Astrocyte of the spinal cord (primary cell): Measurements from ENCODE around the gene ZNF692.

Source experiments
- DNase-seq: peaks from one replicate; pipeline ENCODE4 v3.0.0; 2011; ENCODE audit warnings: low read depth, low spot score
- H3K4me3 ChIP-seq: 2 replicates; pipeline ENCODE4 v1.5.1; 2011; ENCODE audit warnings: low read depth, mild to moderate bottlenecking, low read length, moderate library complexity
- in situ Hi-C: cut with HindIII; loops from 2 replicates; pipeline ENCODE4 v1.10.0; 2017; ENCODE audit warnings: low sequenced_read_pairs
- TF ChIP-seq, protein P1 (sequence below): IDR thresholded peaks from 2 replicates; pipeline ENCODE4 v1.5.1; 2012; ENCODE audit warnings: low read depth, mild to moderate bottlenecking, low read length, inconsistent platforms

The ZNF692 gene

GRCh38 chr1:248873993-248874533, 15.2 kb upstream of the ZNF692 start:
- peak overlapping the region; percentile 86 for H3K4me3 ChIP-seq
- TF ChIP-seq, protein P1, sequence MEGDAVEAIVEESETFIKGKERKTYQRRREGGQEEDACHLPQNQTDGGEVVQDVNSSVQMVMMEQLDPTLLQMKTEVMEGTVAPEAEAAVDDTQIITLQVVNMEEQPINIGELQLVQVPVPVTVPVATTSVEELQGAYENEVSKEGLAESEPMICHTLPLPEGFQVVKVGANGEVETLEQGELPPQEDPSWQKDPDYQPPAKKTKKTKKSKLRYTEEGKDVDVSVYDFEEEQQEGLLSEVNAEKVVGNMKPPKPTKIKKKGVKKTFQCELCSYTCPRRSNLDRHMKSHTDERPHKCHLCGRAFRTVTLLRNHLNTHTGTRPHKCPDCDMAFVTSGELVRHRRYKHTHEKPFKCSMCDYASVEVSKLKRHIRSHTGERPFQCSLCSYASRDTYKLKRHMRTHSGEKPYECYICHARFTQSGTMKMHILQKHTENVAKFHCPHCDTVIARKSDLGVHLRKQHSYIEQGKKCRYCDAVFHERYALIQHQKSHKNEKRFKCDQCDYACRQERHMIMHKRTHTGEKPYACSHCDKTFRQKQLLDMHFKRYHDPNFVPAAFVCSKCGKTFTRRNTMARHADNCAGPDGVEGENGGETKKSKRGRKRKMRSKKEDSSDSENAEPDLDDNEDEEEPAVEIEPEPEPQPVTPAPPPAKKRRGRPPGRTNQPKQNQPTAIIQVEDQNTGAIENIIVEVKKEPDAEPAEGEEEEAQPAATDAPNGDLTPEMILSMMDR = no peak
- in situ Hi-C loops = no loop called here
- DNase-seq = no peak

DNA sequence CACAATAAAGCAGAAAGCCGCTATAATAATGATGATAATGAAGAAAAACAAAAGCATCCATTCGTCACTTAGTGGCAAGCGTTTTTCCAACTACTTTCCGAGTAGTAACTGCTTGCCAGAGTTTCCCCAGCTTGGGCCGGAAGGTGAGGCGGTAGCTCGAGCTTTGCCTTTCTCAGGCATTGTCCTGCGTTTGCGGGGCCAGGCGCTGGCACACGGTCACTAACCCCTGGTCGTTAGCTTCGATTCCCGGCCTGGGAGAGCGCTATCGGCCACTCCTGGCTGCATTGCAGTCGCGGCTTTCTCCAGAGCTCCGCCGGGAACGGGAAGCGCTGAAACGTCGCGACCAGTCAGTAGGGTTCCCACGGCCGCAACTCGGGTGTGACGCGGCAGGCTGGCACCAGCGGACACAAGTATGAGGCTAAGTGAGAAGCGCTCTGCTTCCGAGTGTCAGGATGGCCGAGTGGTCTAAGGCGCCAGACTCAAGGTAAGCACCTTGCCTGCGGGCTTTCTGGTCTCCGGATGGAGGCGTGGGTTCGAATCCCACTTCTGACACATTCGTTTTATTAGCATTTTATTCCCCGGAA, 14.6 kb upstream of the ZNF692 start:
- peak; percentile 97 for DNase-seq
- TF ChIP-seq, protein P1 = no peak
- in situ Hi-C loops = no loop called here

GRCh38 chr1:248872752-248873408, 14.0 kb upstream of the ZNF692 start:
- TF ChIP-seq, protein P1 = no peak
- in situ Hi-C loops = no loop called here
- DNase-seq = peak; percentile 78
- H3K4me3 ChIP-seq = peak overlapping the region; percentile 86

More for the DNA sequence above, 14.6 kb upstream of the ZNF692 start:
- peak overlapping the region; percentile 86 for H3K4me3 ChIP-seq

DNA sequence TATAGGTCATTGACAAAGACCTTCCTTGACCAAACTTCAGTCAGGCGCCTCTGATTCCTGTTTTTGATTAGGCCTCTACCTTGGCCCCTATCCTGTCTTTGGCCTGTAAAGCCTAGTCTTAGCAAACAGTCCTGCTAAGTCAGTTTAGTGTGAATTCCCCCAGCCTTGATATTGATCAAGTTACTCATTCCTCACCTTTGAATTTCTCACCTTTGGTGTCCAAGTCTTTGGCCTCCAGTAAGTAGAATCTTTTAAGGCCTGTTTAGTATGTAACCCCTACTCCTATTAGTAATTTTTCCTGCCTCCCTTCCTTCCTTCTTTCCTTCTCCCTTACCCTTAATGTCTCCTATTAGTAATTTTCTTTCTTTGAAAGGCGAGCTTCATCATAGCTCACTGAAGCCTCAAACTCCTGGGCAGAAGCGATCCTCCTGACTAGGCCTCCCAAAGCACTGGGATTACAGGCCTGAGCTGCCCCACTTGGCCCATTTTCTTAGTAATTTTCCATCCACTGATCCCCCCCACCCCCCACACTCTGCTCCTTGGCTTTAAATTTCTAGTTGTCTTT, 13.0 kb upstream of the ZNF692 start:
- TF ChIP-seq, protein P1 = no peak
- in situ Hi-C loops = no loop called here
- peak overlapping the region; percentile 86 for H3K4me3 ChIP-seq
- no peak for DNase-seq

- peak; percentile 70 for DNase-seq
- TF ChIP-seq, protein P1 = no peak
- peak overlapping the region; percentile 54 for H3K4me3 ChIP-seq
- in situ Hi-C loops = no loop called here
Measured at GRCh38 chr1:248862998-248863881, 4.4 kb upstream of the ZNF692 start.

DNA sequence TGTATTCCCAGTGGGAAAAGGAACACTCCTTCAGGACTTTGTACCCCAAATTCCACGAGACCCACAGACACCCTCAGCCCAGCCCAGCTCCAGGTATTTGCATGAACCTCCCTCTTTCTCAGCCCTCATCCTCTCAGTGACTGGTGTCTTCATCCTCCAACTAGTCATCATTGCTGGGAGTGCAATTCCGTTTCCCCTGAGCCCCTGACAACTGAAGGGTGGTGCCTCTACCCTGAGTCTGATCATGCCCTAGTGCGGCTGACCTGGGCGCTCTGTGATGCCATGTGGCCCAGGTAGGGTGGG, 3.8 kb upstream of the ZNF692 start:
- H3K4me3 ChIP-seq = peak overlapping the region; percentile 54
- TF ChIP-seq, protein P1 = no peak
- no peak for DNase-seq
- in situ Hi-C loops = no loop called here
